HG03565 (cell line): Measurements from ENCODE around the gene SLC26A8.
"Not testable (repeated sequence)": the region's sequence is repeated elsewhere in the genome, so short reads cannot be mapped to it uniquely, and the experiment has no call there.

Experiments used
- ATAC-seq: cut with Tn5 transposase; IDR thresholded peaks from one replicate; pipeline ENCODE4 v1.9.1; 2021; ENCODE audit warnings: mild to moderate bottlenecking, moderate library complexity; ENCODE audit not compliant: unreplicated experiment

SLC26A8 gene

DNA sequence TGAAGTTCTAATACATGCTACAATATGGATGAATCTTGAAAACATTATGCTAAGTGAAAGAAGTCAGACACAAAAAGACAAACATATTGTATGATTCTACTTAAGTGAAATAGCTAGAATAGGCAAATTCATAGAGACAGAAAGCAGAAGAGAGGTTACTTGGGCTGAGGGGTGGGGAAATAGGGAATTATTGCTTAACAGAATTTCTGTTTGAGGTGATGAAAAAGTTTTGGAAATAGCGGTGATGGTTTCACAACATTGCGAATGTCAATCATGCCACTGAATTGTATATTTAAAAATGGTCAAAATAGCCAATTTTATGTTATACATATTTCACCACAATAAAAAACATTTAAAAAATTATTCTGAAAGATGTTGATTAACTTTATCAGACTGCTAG, 6.1 kb downstream of the SLC26A8 start:
- ATAC-seq, result no peak

- ATAC-seq, result no peak
Observed at GRCh38 chr6:36015666-36016065, 8.8 kb downstream of the SLC26A8 start.

DNA sequence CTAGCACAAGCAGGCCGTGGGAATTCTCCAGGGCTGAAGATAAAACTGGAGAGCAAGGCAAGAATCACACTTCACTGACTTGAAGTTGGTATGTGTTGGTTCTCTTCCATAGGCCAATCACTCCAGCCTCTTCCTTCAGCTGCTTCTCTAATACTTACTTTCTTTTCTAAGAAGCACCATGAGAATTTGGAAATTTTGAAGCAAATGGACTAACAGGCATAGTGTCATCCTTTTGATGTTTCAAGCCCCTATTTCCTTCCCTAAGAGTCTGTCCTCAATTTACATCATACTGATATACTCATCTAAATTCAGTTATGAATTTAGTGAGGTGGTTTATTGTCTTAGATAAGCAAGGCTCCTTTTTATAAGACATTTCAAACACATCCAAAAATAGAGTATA, 24.0 kb downstream of the SLC26A8 start:
- ATAC-seq, result no peak

- no peak for ATAC-seq
Observed at GRCh38 chr6:35993150-35993549, 31.3 kb downstream of the SLC26A8 start.

DNA sequence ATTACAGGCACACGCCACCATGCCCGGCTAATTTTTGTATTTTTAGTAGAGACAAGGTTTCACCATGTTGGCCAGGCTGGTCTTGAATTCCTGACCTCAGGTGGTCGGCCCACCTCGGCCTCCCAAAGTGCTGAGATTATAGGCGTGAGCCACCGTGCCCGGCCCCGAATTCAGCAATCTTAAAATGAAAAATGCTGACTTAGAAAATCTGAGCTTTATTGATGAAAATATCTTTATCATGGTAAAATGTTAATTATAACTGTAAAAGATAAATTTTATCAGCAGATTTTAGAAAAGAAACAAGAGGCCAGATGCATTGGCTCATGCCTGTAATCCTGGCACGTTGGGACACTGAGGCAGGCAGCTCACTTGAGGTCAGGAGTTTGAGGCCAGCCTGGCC, 36.4 kb downstream of the SLC26A8 start:
- not testable (repeated sequence) for ATAC-seq

- no peak for ATAC-seq
Observed at GRCh38 chr6:35984701-35985100, 39.7 kb downstream of the SLC26A8 start.

DNA sequence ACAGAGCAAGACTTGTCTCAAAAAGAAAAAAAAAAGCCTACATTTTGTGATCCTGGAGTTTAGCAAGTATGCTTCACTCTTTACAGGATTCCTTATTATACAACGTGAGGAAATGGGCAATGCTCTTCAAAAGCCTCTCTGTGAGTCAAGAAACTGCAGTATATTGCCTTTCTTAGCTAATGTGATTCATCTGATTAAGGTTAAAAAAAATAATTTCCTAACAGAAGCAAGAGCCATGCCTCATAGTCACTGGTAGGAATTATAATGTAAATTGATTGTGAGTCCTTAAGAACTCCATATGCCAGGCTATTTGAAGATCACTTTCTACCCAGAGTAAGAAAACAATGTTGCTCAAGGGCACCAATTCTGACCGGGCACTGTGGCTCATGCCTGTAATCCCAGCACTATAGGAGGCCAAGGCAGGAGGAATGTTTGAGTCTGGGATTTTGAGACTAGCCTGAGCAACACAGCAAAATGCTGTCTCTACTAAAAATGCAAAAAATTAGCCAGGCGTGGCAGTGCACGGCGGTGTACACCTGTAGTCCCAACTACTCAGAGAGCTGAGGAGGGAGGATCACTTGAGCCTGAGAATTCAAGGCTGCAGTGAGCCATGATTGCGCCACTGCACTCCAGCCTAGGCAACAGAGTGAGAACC, 43.3 kb downstream of the SLC26A8 start:
- ATAC-seq, result no peak

GRCh38 chr6:35980126-35980525, 44.3 kb downstream of the SLC26A8 start:
- ATAC-seq, result not testable (repeated sequence)

- ATAC-seq, result no peak
Observed at GRCh38 chr6:35977308-35977707, 47.1 kb downstream of the SLC26A8 start.

DNA sequence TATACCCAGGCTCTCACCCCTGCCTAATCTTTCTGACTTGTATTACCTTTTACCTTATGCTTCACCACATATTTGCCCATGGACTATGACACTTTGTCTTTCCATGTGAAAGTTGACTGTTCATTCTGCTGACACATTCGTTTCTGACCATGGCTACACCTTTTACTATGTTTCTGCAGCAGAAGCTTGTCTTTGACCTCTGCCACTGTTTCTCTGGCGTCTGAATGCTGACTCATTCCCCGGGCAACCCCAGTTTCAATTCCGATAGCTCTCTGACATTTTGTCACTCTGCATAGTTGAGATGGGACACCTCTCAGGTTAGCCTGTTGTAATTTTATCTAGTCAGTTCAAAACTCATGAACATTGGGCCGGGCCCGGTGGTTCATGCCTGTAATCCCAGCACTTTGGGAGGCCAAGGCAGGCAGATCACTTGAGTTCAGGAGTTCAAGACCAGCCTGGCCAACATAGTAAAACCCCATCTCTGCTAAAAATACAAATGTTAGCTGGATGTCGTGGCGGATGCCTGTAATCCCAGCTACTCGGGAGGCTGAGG, 50.7 kb downstream of the SLC26A8 start:
- ATAC-seq, result no peak

GRCh38 chr6:35972471-35973367, 51.7 kb downstream of the SLC26A8 start:
- ATAC-seq, result no peak

DNA sequence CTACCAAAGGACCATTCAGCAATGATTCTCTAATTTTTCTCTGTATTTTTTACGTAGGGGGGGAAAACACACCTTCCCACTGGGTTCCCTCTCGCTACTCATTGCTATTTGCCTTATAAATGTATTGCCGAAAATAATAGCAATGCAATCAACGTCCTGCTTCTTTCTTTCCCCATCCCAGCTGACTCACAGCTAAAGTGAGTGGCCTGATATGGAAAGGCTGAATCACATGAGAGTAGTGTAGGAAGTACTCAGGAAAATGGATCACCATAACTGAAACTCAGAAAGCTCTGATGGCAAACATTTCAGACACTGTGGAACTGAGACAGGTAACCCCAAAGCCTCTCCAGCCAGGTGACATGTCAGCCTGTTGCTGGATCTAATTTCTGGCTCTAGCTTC, 54.3 kb downstream of the SLC26A8 start:
- no peak for ATAC-seq

GRCh38 chr6:35969646-35970045, 54.8 kb downstream of the SLC26A8 start:
- ATAC-seq, result no peak

- no peak for ATAC-seq
Observed at GRCh38 chr6:35968821-35969220, 55.6 kb downstream of the SLC26A8 start.

DNA sequence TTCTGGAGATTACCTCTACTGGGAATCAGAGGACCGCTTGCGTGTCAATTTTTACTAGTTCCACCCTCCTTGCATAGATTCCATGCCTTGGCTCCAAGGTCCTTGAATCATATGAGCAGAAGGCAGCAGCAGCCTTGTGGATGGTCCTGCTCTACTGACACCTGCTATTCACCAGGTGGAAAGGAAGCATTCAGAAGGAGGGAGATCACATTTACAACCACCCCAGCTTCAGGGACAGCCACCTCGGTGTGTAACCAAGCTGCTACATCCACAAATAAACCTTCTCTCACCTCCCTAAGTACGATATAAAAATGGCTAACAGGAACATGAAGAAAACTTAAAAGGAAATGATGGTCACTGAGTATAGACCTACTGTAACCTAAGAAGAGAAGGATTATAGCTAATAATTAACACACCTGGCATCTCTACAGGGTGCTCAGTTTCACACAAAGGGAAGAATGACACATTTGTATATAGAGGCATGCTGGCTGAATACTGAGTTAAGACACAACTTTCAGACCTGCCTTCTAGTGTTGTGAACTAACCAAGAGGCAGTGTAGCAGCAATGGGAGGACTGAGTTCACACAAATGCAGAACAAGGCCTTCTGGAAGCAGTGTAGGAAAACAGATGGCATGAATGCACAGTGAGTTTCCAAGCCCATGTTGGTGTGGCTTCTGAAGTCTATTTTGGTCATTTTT, 57.2 kb downstream of the SLC26A8 start:
- no peak for ATAC-seq

DNA sequence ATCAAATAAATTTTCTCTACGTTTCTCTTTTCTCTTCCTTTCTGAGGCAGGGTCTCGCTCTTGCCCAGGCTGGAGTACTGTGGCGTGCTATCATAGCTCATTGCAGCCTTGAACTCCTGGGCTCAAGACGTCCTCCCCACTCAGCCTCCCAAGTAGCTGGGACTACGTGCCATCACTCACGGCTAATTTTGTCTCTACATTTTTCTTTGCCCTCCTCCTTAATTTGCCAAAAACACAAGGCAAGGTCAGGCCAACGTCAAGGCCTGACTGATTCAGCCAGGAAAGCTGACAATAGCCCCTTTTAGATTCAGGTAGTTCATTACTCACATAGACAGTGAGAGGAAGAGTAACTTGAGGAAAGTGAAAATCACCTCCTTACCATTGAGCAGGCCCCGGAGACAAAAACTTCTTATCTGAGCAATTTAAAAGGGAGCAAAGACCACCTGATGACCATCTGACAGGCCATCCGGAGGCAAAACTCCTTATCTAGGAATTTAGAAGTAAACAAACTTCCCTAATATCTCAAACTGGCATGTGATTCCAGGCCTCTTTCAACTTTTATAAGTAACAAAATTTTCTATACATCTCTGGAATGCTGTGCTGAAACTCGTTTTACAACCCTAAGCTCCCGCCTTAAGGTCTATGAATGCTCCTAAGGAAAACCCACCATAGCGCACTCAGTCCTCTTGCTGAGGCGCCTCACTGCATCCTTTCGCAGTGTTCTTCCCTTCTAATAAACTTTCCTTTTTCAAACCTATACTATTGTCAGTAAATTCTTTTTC, 61.5 kb downstream of the SLC26A8 start:
- ATAC-seq, result no peak

- no peak for ATAC-seq
Observed at GRCh38 chr6:35960187-35960586, 64.3 kb downstream of the SLC26A8 start.

GRCh38 chr6:35955970-35956369, 68.5 kb downstream of the SLC26A8 start:
- no peak for ATAC-seq

DNA sequence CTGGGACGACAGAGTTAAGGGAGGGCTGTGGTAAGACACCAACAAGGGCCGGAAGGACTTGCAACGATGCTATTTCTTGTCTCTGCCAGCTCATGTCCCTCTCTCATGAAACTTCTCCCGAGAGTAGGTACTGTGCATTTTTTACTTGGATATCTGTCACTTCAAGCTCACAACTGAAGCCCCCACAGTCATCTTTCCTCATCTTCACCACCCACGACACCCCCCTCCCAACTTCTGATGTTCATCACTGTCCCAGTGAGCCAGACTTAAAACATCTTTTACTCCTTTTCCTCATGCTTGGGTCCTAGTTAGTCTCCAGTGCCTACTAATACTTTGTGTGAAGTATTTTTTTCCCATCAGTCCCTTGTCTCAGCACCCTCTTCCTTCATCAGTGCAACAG, 68.9 kb downstream of the SLC26A8 start:
- ATAC-seq, result no peak

DNA sequence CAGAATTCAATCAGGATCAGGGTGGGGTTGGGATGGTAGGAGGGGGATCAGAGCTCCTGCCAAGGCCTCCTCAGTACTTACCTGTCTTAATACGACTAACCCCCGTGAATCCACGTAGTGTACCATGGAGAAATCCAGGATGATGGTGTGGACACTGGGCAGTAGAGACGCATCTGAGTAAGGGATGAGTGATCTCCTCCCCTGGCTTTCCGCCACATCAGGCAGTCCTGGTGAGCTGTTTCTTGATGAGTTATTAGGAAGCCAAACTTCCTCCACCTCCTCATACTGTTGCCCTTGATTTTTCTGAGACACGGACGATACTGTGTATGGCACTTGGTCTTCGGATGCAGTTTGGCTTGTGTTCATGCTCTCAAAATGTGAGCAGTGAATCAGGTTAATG, 69.4 kb downstream of the SLC26A8 start:
- no peak for ATAC-seq

DNA sequence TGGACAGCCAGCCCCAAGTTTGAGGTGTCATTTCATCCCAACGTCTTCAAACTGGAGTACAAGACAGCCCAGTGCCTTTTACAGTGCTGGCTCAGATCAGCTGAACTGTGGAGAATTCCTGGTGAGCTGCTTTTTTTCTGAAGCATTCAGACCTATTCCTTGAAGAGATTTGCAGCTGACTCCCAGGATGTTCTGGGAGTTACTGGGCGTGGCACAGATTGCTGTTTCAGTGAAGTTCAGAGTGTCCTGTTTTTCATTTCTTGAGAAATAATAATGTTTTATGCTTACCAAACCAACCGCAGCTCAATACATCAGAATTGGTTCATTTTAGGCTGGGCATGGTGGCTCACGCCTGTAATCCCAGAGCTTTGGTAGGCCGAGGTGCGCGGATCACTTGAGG, 70.1 kb downstream of the SLC26A8 start:
- no peak for ATAC-seq
